ENCODE measurements around the gene RPS15. TPM values are rescaled to one million over a fixed set of nuclear protein-coding genes. Genes with fewer than 3 reads are reported as not detected.

RPS15 gene
- total and polyA plus RNA-seq, 2 of the 13 experiments (the other 11 are each of a cell fraction or from before 2014, with no cell fraction given): 695 to 1,411 TPM

- no peak for TF ChIP-seq THYN1 (CRISPR knock-in tag; IDR thresholded peaks at IDR 0.05; ENCODE audit: borderline replicate concordance, low read depth)
- no peak for TF ChIP-seq TRAFD1 (CRISPR knock-in tag; IDR thresholded peaks at IDR 0.05; ENCODE audit: borderline replicate concordance)
- no peak for TF ChIP-seq SOX13 (IDR thresholded peaks at IDR 0.05)
- TF ChIP-seq SOX13 (CRISPR knock-in tag; conservative IDR thresholded peaks at IDR 0.05 in 1 of 2, IDR thresholded peaks at IDR 0.05 in 1 of 2): no peak; a peak in 1 of 4 replicates
- TF ChIP-seq ZNF430 (CRISPR knock-in tag; IDR thresholded peaks at IDR 0.05): no peak; the same call in 1 of the 2 replicates
- no peak for TF ChIP-seq GPBP1L1 (CRISPR knock-in tag; IDR thresholded peaks at IDR 0.05)
- TF ChIP-seq MNT (IDR thresholded peaks at IDR 0.05): no peak
- TF ChIP-seq ZNF614 (CRISPR knock-in tag; IDR thresholded peaks at IDR 0.05; ENCODE audit: borderline replicate concordance): no peak; the same call in 1 of the 2 replicates
- TF ChIP-seq GZF1 (CRISPR knock-in tag; IDR thresholded peaks at IDR 0.05): no peak
- TF ChIP-seq NONO (IDR thresholded peaks at IDR 0.05): no peak
- TF ChIP-seq NONO (CRISPR knock-in tag; conservative IDR thresholded peaks at IDR 0.05): 0 out of 2 replicates have a peak, but pooled peaks have one; percentile 31
- no peak for TF ChIP-seq CREB3 (CRISPR knock-in tag; IDR thresholded peaks at IDR 0.05)
- TF ChIP-seq ZNF556 (CRISPR knock-in tag; IDR thresholded peaks at IDR 0.05; ENCODE audit: borderline replicate concordance): no peak
- TF ChIP-seq ZNF446 (CRISPR knock-in tag; IDR thresholded peaks at IDR 0.05): no peak
- no peak for TF ChIP-seq SRSF9 (IDR thresholded peaks at IDR 0.05; ENCODE audit: borderline replicate concordance, insufficient read depth, low read depth, low read length, poor library complexity, severe bottlenecking)
- TF ChIP-seq CHD4 (IDR thresholded peaks at IDR 0.05; ENCODE audit: borderline replicate concordance, low read length): no peak
- TF ChIP-seq ZNF484 (CRISPR knock-in tag; IDR thresholded peaks at IDR 0.05; ENCODE audit: borderline replicate concordance, low read depth): no peak
- TF ChIP-seq NR2F1 (CRISPR knock-in tag; IDR thresholded peaks at IDR 0.05): no peak
- 0 out of 2 replicates have a peak, but pooled peaks have one; percentile 20 for TF ChIP-seq HMG20A (CRISPR knock-in tag; IDR thresholded peaks at IDR 0.05; ENCODE audit: borderline replicate concordance)
- TF ChIP-seq THAP11 (CRISPR knock-in tag; IDR thresholded peaks at IDR 0.05): 0 out of 2 replicates have a peak, but pooled peaks have one; percentile 11
- TF ChIP-seq ZNF18 (CRISPR knock-in tag; IDR thresholded peaks at IDR 0.05; ENCODE audit: insufficient replicate concordance): no peak
- TF ChIP-seq BRD4 (CRISPR knock-in tag; IDR thresholded peaks at IDR 0.05): peak; percentile 79
Observed at GRCh38 chr19:1401138-1401888, 36.9 kb upstream of the RPS15 start, which contains the start of gene GAMT (continued).
